ENCODE data around the gene OPTC.
"Not testable (repeated sequence)": the region's sequence is repeated elsewhere in the genome, so short reads cannot be mapped to it uniquely, and the experiment has no call there.

The OPTC gene

GRCh38 chr1:203465146-203465798 lies 28.7 kb upstream of the OPTC start:
- DNase-seq (ENCODE audit: low read depth in 2 of 2), result no peak

GRCh38 chr1:203465948-203466347 lies 28.0 kb upstream of the OPTC start:
- DNase-seq (ENCODE audit: low read depth in 2 of 2), result no peak

- not testable (repeated sequence) for DNase-seq (ENCODE audit: low read depth in 2 of 2)
These were observed 26.9 kb upstream of the OPTC start for GRCh38 chr1:203466906-203467549.

GRCh38 chr1:203467550-203467921 lies 26.4 kb upstream of the OPTC start:
- DNase-seq (ENCODE audit: low read depth in 2 of 2), result no peak

GRCh38 chr1:203468326-203468725 lies 25.6 kb upstream of the OPTC start:
- no peak for DNase-seq (ENCODE audit: low read depth in 2 of 2)

- DNase-seq (ENCODE audit: low read depth in 2 of 2), result no peak
These were observed 23.7 kb upstream of the OPTC start for GRCh38 chr1:203470240-203470639.

- no peak for DNase-seq (ENCODE audit: low read depth in 2 of 2)
These were observed 22.1 kb upstream of the OPTC start for GRCh38 chr1:203471841-203472240.

GRCh38 chr1:203473281-203473680 lies 20.7 kb upstream of the OPTC start:
- no peak for DNase-seq (ENCODE audit: low read depth in 2 of 2)

GRCh38 chr1:203473781-203474305 lies 20.1 kb upstream of the OPTC start:
- DNase-seq (ENCODE audit: low read depth in 2 of 2), result no peak

- DNase-seq (ENCODE audit: low read depth in 2 of 2), result no peak
These were observed 18.7 kb upstream of the OPTC start, which contains the start of gene PRELP for GRCh38 chr1:203475012-203475981. Gene PRELP (plus strand): TSS chr1:203475806. CDS start chr1:203483185, 7,379 bp downstream.

- DNase-seq (ENCODE audit: low read depth in 2 of 2), result no peak
These were observed 17.6 kb upstream of the OPTC start for GRCh38 chr1:203476216-203476814.

- no peak for DNase-seq (ENCODE audit: low read depth in 2 of 2)
These were observed 16.2 kb upstream of the OPTC start for GRCh38 chr1:203477748-203478147.

GRCh38 chr1:203478231-203478630 lies 15.7 kb upstream of the OPTC start:
- no peak for DNase-seq (ENCODE audit: low read depth in 2 of 2)

GRCh38 chr1:203478986-203479385 lies 15.0 kb upstream of the OPTC start:
- no peak for DNase-seq (ENCODE audit: low read depth in 2 of 2)

- DNase-seq (ENCODE audit: low read depth in 2 of 2), result no peak
These were observed 14.3 kb upstream of the OPTC start for GRCh38 chr1:203479646-203480045.

- DNase-seq (ENCODE audit: low read depth in 2 of 2), result no peak
These were observed 13.9 kb upstream of the OPTC start for GRCh38 chr1:203480084-203480483.

GRCh38 chr1:203480525-203481084 lies 13.3 kb upstream of the OPTC start:
- DNase-seq (ENCODE audit: low read depth in 2 of 2), result peak; percentile 25 to 45

GRCh38 chr1:203481196-203481595 lies 12.8 kb upstream of the OPTC start:
- no peak for DNase-seq (ENCODE audit: low read depth in 2 of 2)

GRCh38 chr1:203486618-203487370 lies 7.2 kb upstream of the OPTC start:
- no peak for DNase-seq (ENCODE audit: low read depth in 2 of 2)

GRCh38 chr1:203488539-203488938 lies 5.4 kb upstream of the OPTC start:
- no peak for DNase-seq (ENCODE audit: low read depth in 2 of 2)

GRCh38 chr1:203490607-203491006 lies 3.3 kb upstream of the OPTC start:
- no peak for DNase-seq (ENCODE audit: low read depth in 2 of 2)
